Stimulated activated CD8-positive, alpha-beta memory T cell treated with anti-CD3 and anti-CD28 coated beads, Interleukin-15, amount 100 ng/mL, for 48 hours (primary cell): ENCODE measurements around the gene MUC5AC.
A peak's percentile ranks its signal among the peaks of the same experiment; 100 is the strongest.

ENCODE experiments used
- DNase-seq, 2 donors: peaks; one replicate each; pipeline ENCODE4 v3.0.0-alpha.2; 2020; ENCODE audit warnings: low read depth in 2 of 2

MUC5AC gene

GRCh38 chr11:1197431-1197885 is 39.7 kb downstream of the MUC5AC start:
- no peak for DNase-seq

- DNase-seq: no peak
Observed at GRCh38 chr11:1197886-1198560, 40.3 kb downstream of the MUC5AC start.

GRCh38 chr11:1198561-1199240 is 40.9 kb downstream of the MUC5AC start:
- no peak for DNase-seq

GRCh38 chr11:1199241-1199750 is 41.5 kb downstream of the MUC5AC start:
- DNase-seq: no peak

- DNase-seq: no peak
Observed at GRCh38 chr11:1199751-1200610, 42.2 kb downstream of the MUC5AC start.

- no peak for DNase-seq
Observed at GRCh38 chr11:1200611-1201191, 42.9 kb downstream of the MUC5AC start.

- DNase-seq: no peak
Observed at GRCh38 chr11:1201395-1202153, 43.8 kb downstream of the MUC5AC start.

- no peak for DNase-seq
Observed at GRCh38 chr11:1202154-1202775, 44.5 kb downstream of the MUC5AC start.

GRCh38 chr11:1202776-1203504 is 45.2 kb downstream of the MUC5AC start:
- DNase-seq: peak; percentile 41 to 45

GRCh38 chr11:1203505-1204271 is 45.9 kb downstream of the MUC5AC start:
- DNase-seq: no peak

GRCh38 chr11:1204381-1205101 is 46.8 kb downstream of the MUC5AC start:
- no peak for DNase-seq

- DNase-seq: no peak
Observed at GRCh38 chr11:1205121-1205986, 47.6 kb downstream of the MUC5AC start.

GRCh38 chr11:1205987-1206331 is 48.2 kb downstream of the MUC5AC start:
- DNase-seq: no peak

GRCh38 chr11:1206391-1207271 is 48.9 kb downstream of the MUC5AC start:
- no peak for DNase-seq

- DNase-seq: no peak
Observed at GRCh38 chr11:1207401-1208143, 49.8 kb downstream of the MUC5AC start.

- DNase-seq: no peak
Observed at GRCh38 chr11:1208144-1208393, 50.3 kb downstream of the MUC5AC start.
